IMR-90 (cell line): Measurements from ENCODE around the gene KLHL29. TPM values are rescaled to one million over a fixed set of nuclear protein-coding genes. Genes with fewer than 3 reads are reported as not detected.

Experiments
- ATAC-seq: fragments of 200-7000 bp; cut with Tn5 transposase; 2 replicates; pipeline ENCODE4 v1.9.1; 2020; ENCODE audit warnings: low read depth, mild to moderate bottlenecking, moderate library complexity
- BruUV-seq: library from RNA; stranded (reverse); fragments of 400-500 nt; replicated peaks from 2 replicates; lab custom pipeline; 2021; lab: Mats Ljungman, UMichigan
- CTCF ChIA-PET: fragments of 300-600 bp; formaldehyde crosslinking; extraction: SDS; loops from one replicate; lab custom pipeline; 2021; ENCODE audit warnings: antibody characterized with exemption; lab: Yijun Ruan, JAX
- POLR2A ChIA-PET: fragments of 300-600 bp; sonication (Branson Sonifier 250); formaldehyde crosslinking; loops from one replicate; lab custom pipeline; 2022; ENCODE audit warnings: antibody characterized with exemption; ENCODE audit not compliant: unreplicated experiment; lab: Charles Lee
- DNase-seq: peaks from one replicate; pipeline ENCODE4 v3.0.0; 2013
- H2AFZ ChIP-seq: replicated peaks from 2 replicates; pipeline ENCODE3; 2013; ENCODE audit warnings: low read length, mild to moderate bottlenecking; ENCODE audit not compliant: poor library complexity
- H2AK5ac ChIP-seq: 2 replicates; pipeline ENCODE4 v1.6.1; 2013; ENCODE audit warnings: low read depth, low read length, inconsistent platforms
- H2AK9ac ChIP-seq: replicated peaks from 2 replicates; pipeline ENCODE3; 2013; ENCODE audit warnings: mild to moderate bottlenecking, low read depth, low read length, moderate library complexity; ENCODE audit not compliant: poor library complexity
- H2BK120ac ChIP-seq: 2 replicates; pipeline ENCODE4 v1.6.1; 2013; ENCODE audit warnings: low read depth, low read length, inconsistent platforms
- H2BK15ac ChIP-seq: 3 replicates; pipeline ENCODE4 v1.6.1; 2013; ENCODE audit warnings: low read depth, low read length, inconsistent platforms
- H2BK20ac ChIP-seq: 2 replicates; pipeline ENCODE4 v1.6.1; 2013; ENCODE audit warnings: low read depth, mild to moderate bottlenecking, inconsistent platforms, low read length, moderate library complexity
- H2BK5ac ChIP-seq: 2 replicates; pipeline ENCODE4 v1.6.1; 2013; ENCODE audit warnings: mild to moderate bottlenecking, low read depth, low read length, inconsistent platforms; ENCODE audit not compliant: poor library complexity, severe bottlenecking
- H3K14ac ChIP-seq: replicated peaks from 2 replicates; pipeline ENCODE4 v1.6.1; 2013; ENCODE audit warnings: low read depth, low read length, inconsistent platforms
- H3K18ac ChIP-seq: 2 replicates; pipeline ENCODE4 v1.6.1; 2013; ENCODE audit warnings: low read depth, low read length, control low read depth
- H3K23ac ChIP-seq: 2 replicates; pipeline ENCODE4 v1.6.1; 2013; ENCODE audit warnings: low read depth, low read length, inconsistent platforms
- H3K27ac ChIP-seq: 2 replicates; pipeline ENCODE4 v1.5.1; 2013; ENCODE audit warnings: mild to moderate bottlenecking, control low read depth, low read length; ENCODE audit not compliant: insufficient read depth
- H3K27me3 ChIP-seq: 2 replicates; pipeline ENCODE4 v1.6.1; 2013; ENCODE audit warnings: low read length; ENCODE audit not compliant: control insufficient read depth, insufficient read depth
- H3K36me3 ChIP-seq: 2 replicates; pipeline ENCODE4 v1.6.1; 2013; ENCODE audit warnings: low read length, mixed read lengths; ENCODE audit not compliant: control insufficient read depth, insufficient read depth
- H3K4ac ChIP-seq: 2 replicates; pipeline ENCODE4 v1.6.1; 2013; ENCODE audit warnings: low read depth, low read length, inconsistent platforms
- H3K4me1 ChIP-seq: 2 replicates; pipeline ENCODE4 v1.6.1; 2013; ENCODE audit warnings: low read length, mixed read lengths; ENCODE audit not compliant: control insufficient read depth, insufficient read depth
- H3K4me2 ChIP-seq: 2 replicates; pipeline ENCODE4 v1.6.1; 2013; ENCODE audit warnings: low read depth, mild to moderate bottlenecking, control low read depth, low read length, moderate library complexity
- H3K4me3 ChIP-seq: 2 replicates; pipeline ENCODE4 v1.5.1; 2013; ENCODE audit warnings: low read depth, mild to moderate bottlenecking, control low read depth, low read length, moderate library complexity; ENCODE audit not compliant: insufficient read depth
- H3K56ac ChIP-seq: 2 replicates; pipeline ENCODE4 v1.6.1; 2013; ENCODE audit warnings: low read length, inconsistent platforms; ENCODE audit not compliant: insufficient read depth; ENCODE audit errors: extremely low read depth
- H3K79me1 ChIP-seq, 2 experiments: 2 replicates each; pipeline ENCODE4 v1.6.1; 2013; ENCODE audit warnings: low read length in 2 of 2, inconsistent platforms in 1 of 2, low read depth in 1 of 2
- H3K9ac ChIP-seq: 2 replicates; pipeline ENCODE4 v1.6.1; 2013; ENCODE audit warnings: low read depth, low read length, control low read depth
- H3K9me1 ChIP-seq: 2 replicates; pipeline ENCODE4 v1.6.1; 2013; ENCODE audit warnings: low read length, inconsistent platforms; ENCODE audit not compliant: insufficient read depth
- H3K9me3 ChIP-seq: 2 replicates; pipeline ENCODE4 v1.6.1; 2013; ENCODE audit warnings: low read length; ENCODE audit not compliant: control insufficient read depth, insufficient read depth
- H4K20me1 ChIP-seq: 2 replicates; pipeline ENCODE4 v1.6.1; 2013; ENCODE audit warnings: low read length, inconsistent platforms; ENCODE audit not compliant: insufficient read depth
- H4K5ac ChIP-seq: 2 replicates; pipeline ENCODE4 v1.6.1; 2013; ENCODE audit warnings: mild to moderate bottlenecking, low read depth, low read length, control low read depth
- H4K8ac ChIP-seq, 2 experiments: 2 replicates each; pipeline ENCODE4 v1.6.1; 2013; ENCODE audit warnings: low read depth in 2 of 2, low read length in 2 of 2, control low read depth in 1 of 2, inconsistent platforms in 1 of 2
- H4K91ac ChIP-seq: 2 replicates; pipeline ENCODE4 v1.6.1; 2013; ENCODE audit warnings: low read depth, low read length, inconsistent platforms; ENCODE audit not compliant: insufficient read depth
- BHLHE40 ChIP-seq: fragments of 150-350 bp; IDR thresholded peaks from 2 replicates; pipeline ENCODE4 v1.6.1; 2016; ENCODE audit warnings: mild to moderate bottlenecking, low read depth, low read length
- CEBPB ChIP-seq: IDR thresholded peaks from 2 replicates; pipeline ENCODE4 v1.6.1; 2012; ENCODE audit warnings: low read depth, low read length, improper control_type of control experiment
- CHD1 ChIP-seq: IDR thresholded peaks from 2 replicates; pipeline ENCODE4 v1.6.1; 2012; ENCODE audit warnings: low read depth, low read length, improper control_type of control experiment
- FOS ChIP-seq: fragments of 150-350 bp; IDR thresholded peaks from 2 replicates; pipeline ENCODE4 v1.6.1; 2016; ENCODE audit warnings: low read depth, low read length
- MAFK ChIP-seq: IDR thresholded peaks from 2 replicates; pipeline ENCODE4 v1.6.1; 2012; ENCODE audit warnings: low read depth, low read length, improper control_type of control experiment
- MXI1 ChIP-seq: IDR thresholded peaks from 2 replicates; pipeline ENCODE4 v1.6.1; 2012; ENCODE audit warnings: low read depth, mild to moderate bottlenecking, low read length, moderate library complexity, borderline replicate concordance
- NFE2L2 ChIP-seq: fragments of 150-350 bp; IDR thresholded peaks from 2 replicates; pipeline ENCODE4 v1.6.1; 2016; ENCODE audit warnings: low read depth, mild to moderate bottlenecking, low read length
- POLR2A ChIP-seq: IDR thresholded peaks from 2 replicates; pipeline ENCODE4 v1.6.1; 2012; ENCODE audit warnings: mild to moderate bottlenecking, low read depth, low read length
- RAD21 ChIP-seq: IDR thresholded peaks from 2 replicates; pipeline ENCODE4 v1.6.1; 2012; ENCODE audit warnings: low read length, improper control_type of control experiment
- RCOR1 ChIP-seq: IDR thresholded peaks from 2 replicates; pipeline ENCODE4 v1.6.1; 2012; ENCODE audit warnings: mild to moderate bottlenecking, low read length, improper control_type of control experiment; ENCODE audit not compliant: insufficient replicate concordance
- RFX5 ChIP-seq: IDR thresholded peaks from 2 replicates; pipeline ENCODE4 v1.8.0; 2012; ENCODE audit warnings: low read depth, mild to moderate bottlenecking, low read length, moderate library complexity
- SMC3 ChIP-seq: fragments of 150-350 bp; IDR thresholded peaks from 2 replicates; pipeline ENCODE4 v1.6.1; 2016; ENCODE audit warnings: low read depth, mild to moderate bottlenecking, antibody characterized with exemption, low read length, moderate library complexity
- WGBS, 2 experiments: methylation state at CpG; one replicate each; pipeline versions ENCODE4 v1.1.5 to v1.1.7; 2013; ENCODE audit warnings: missing lambda C conversion rate in 2 of 2; ENCODE audit not compliant: insufficient read length in 1 of 2; ENCODE audit errors: extremely low coverage in 2 of 2; 5-methylcytosine and 5-hydroxymethylcytosine counted together
- dilution Hi-C: fragments of 300-500 bp; cut with HindIII; formaldehyde crosslinking; loops from one replicate; pipeline ENCODE4 v1.14.3; 2018; ENCODE audit warnings: low sequenced_read_pairs; ENCODE audit not compliant: unreplicated experiment
- in situ Hi-C: fragments of 300-500 bp; cut with MboI; formaldehyde crosslinking; loops from 3 replicates; pipeline ENCODE4 v1.14.3; 2019; ENCODE audit warnings: low sequenced_read_pairs, inconsistent platforms, mixed read lengths
- intact Hi-C: fragments of 100-400 bp; cut with micrococcal nuclease; formaldehyde crosslinking; loops from 2 replicates; pipeline ENCODE4 v1.10.0; 2022
- polyA plus RNA-seq, 3 experiments: library from polyadenylated mRNA; depleted of rRNA; stranded (reverse); fragments of >200 nt; gene quantifications; 2 replicates each; pipeline ENCODE4 v1.2.3, GENCODE V29; 2012; ENCODE audit warnings: low replicate concordance in 1 of 3
- total RNA-seq: library from RNA; depleted of rRNA; stranded (reverse); fragments of >200 nt; gene quantifications from 2 replicates; pipeline ENCODE4 v1.2.3, GENCODE V29; 2012
- TF ChIP-seq, protein P1 (sequence below): fragments of 150-350 bp; IDR thresholded peaks from 2 replicates; pipeline ENCODE4 v1.6.1; 2017; ENCODE audit warnings: mild to moderate bottlenecking, antibody characterized with exemption, low read length, low read depth
- TF ChIP-seq, protein P2 (sequence below): conservative IDR thresholded peaks from 2 replicates; pipeline ENCODE4 v1.5.1; 2012; ENCODE audit warnings: mild to moderate bottlenecking, low read depth, low read length, improper control_type of control experiment
- TF ChIP-seq, protein P3 (sequence below): fragments of 150-350 bp; IDR thresholded peaks from 2 replicates; pipeline ENCODE4 v1.6.1; 2016; ENCODE audit warnings: low read depth, mild to moderate bottlenecking, low read length, moderate library complexity, borderline replicate concordance

Gene KLHL29
- total and polyA plus RNA-seq, 2 of the 4 experiments (the other 2 are of a cell fraction), result 2.0 to 8.0 TPM

DNA sequence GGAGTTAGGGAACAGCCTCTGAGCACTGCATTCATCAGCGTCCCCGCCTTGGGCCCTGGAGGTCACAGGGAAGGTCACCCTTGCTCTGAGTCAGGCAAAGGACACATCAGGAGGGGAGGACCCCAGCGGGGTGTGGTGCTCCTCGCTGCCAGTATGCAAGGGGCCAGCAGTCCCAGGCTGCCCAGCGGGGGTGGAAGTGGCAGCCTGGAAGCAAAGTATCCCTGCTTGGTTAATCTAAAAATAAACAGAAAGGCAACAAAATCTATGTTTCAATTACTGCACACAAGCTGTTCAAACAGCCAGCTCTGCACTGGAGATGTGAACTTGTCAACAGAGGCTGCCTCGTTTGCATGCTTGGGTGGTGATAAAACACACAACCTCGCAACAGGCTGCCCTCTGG lies 164.1 kb downstream of the KLHL29 start:
- H3K9me1 ChIP-seq, result peaks cover 7% of the 10 kb centered on the region; the same call in 1 of the 2 replicates
- H2BK120ac ChIP-seq, result no peak overlapping the region
- no peak overlapping the region for H3K4me2 ChIP-seq
- H3K36me3 ChIP-seq, result no peaks in the 10 kb centered on the region
- no peak overlapping the region for H3K4me3 ChIP-seq
- no TSS peak for BruUV-seq
- H3K27me3 ChIP-seq, result no peaks in the 10 kb centered on the region
- no peak overlapping the region for H3K9ac ChIP-seq
- H2BK15ac ChIP-seq, result no peak overlapping the region
- no peak overlapping the region for H3K4ac ChIP-seq
- TF ChIP-seq RCOR1 (no peak), RAD21 (no peak), MXI1 (no peak), BHLHE40 (no peak), POLR2A (no peak), CHD1 (no peak), RFX5 (no peak), MAFK (no peak), CEBPB (no peak), NFE2L2 (no peak), FOS (no peak), SMC3 (no peak)
- TF ChIP-seq, protein P1, sequence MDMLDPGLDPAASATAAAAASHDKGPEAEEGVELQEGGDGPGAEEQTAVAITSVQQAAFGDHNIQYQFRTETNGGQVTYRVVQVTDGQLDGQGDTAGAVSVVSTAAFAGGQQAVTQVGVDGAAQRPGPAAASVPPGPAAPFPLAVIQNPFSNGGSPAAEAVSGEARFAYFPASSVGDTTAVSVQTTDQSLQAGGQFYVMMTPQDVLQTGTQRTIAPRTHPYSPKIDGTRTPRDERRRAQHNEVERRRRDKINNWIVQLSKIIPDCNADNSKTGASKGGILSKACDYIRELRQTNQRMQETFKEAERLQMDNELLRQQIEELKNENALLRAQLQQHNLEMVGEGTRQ, result no peak
- TF ChIP-seq, protein P2, sequence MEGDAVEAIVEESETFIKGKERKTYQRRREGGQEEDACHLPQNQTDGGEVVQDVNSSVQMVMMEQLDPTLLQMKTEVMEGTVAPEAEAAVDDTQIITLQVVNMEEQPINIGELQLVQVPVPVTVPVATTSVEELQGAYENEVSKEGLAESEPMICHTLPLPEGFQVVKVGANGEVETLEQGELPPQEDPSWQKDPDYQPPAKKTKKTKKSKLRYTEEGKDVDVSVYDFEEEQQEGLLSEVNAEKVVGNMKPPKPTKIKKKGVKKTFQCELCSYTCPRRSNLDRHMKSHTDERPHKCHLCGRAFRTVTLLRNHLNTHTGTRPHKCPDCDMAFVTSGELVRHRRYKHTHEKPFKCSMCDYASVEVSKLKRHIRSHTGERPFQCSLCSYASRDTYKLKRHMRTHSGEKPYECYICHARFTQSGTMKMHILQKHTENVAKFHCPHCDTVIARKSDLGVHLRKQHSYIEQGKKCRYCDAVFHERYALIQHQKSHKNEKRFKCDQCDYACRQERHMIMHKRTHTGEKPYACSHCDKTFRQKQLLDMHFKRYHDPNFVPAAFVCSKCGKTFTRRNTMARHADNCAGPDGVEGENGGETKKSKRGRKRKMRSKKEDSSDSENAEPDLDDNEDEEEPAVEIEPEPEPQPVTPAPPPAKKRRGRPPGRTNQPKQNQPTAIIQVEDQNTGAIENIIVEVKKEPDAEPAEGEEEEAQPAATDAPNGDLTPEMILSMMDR, result no peak
- TF ChIP-seq, protein P3, sequence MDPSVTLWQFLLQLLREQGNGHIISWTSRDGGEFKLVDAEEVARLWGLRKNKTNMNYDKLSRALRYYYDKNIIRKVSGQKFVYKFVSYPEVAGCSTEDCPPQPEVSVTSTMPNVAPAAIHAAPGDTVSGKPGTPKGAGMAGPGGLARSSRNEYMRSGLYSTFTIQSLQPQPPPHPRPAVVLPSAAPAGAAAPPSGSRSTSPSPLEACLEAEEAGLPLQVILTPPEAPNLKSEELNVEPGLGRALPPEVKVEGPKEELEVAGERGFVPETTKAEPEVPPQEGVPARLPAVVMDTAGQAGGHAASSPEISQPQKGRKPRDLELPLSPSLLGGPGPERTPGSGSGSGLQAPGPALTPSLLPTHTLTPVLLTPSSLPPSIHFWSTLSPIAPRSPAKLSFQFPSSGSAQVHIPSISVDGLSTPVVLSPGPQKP, result no peak
- no peak overlapping the region for H2BK20ac ChIP-seq
- H3K4me1 ChIP-seq, result peaks cover 20% of the 10 kb centered on the region
- no peak overlapping the region for H3K56ac ChIP-seq
- ChIA-PET POLR2A (no interaction called here), CTCF (interaction anchor here (0.5 to 0.6 kb wide), 2 partner anchors 13 to 145 kb away, joined by 3 to 4 read pairs; no protein-coding TSS in a partner anchor)
- DNase-seq (no peak), ATAC-seq (peak; percentile 24)
- H2AK9ac ChIP-seq, result no peak overlapping the region
- dilution Hi-C loops, result no loop called here
- no peak overlapping the region for H4K8ac ChIP-seq
- no peak overlapping the region for H3K27ac ChIP-seq
- peaks cover 0 to 5% of the 10 kb centered on the region in 2 experiments; a peak in 2 of 4 replicates for H3K79me1 ChIP-seq
- H3K14ac ChIP-seq, result no peak overlapping the region
- H3K18ac ChIP-seq, result no peak overlapping the region
- H4K91ac ChIP-seq, result no peak overlapping the region
- 0 out of 2 replicates have a peak overlapping the region, but pooled peaks have one; percentile 13 for H2AK5ac ChIP-seq
- H3K23ac ChIP-seq, result no peak overlapping the region
- H4K20me1 ChIP-seq, result no peaks in the 10 kb centered on the region
- H2BK5ac ChIP-seq, result no peak overlapping the region
- WGBS, 2 experiments, result no CpG with 5 or more reads among the region's 7 CpGs
- H3K9me3 ChIP-seq, result no peaks in the 10 kb centered on the region
- H2AFZ ChIP-seq, result no peak overlapping the region
- intact Hi-C loops, result loop anchor here (5.0 kb wide), 1 partner anchor 162 kb away; the partner anchor contains the start of gene KLHL29
- H4K5ac ChIP-seq, result no peak overlapping the region
- in situ Hi-C loops, result no loop called here
